ENCODE results near the gene MS4A15.

Gene MS4A15

GRCh38 chr11:60748821-60749220, 7.8 kb upstream of the MS4A15 start (continued):
- no peak for TF ChIP-seq CREB5 (CRISPR knock-in tag; IDR thresholded peaks at IDR 0.05; ENCODE audit: low read depth)

GRCh38 chr11:60750911-60751310, 5.8 kb upstream of the MS4A15 start:
- TF ChIP-seq TSHZ2 (CRISPR knock-in tag; IDR thresholded peaks at IDR 0.05), result no peak
- TF ChIP-seq ZFP3 (CRISPR knock-in tag; IDR thresholded peaks at IDR 0.05), result no peak
- no peak for TF ChIP-seq SNAI2 (CRISPR knock-in tag; IDR thresholded peaks at IDR 0.05)
- TF ChIP-seq PATZ1 (CRISPR knock-in tag; IDR thresholded peaks at IDR 0.05; ENCODE audit: borderline replicate concordance), result no peak
- TF ChIP-seq TCF4 (CRISPR knock-in tag; IDR thresholded peaks at IDR 0.05; ENCODE audit: borderline replicate concordance), result no peak
- TF ChIP-seq RARB (CRISPR knock-in tag; IDR thresholded peaks at IDR 0.05), result no peak
- no peak for TF ChIP-seq ARNTL (CRISPR knock-in tag; IDR thresholded peaks at IDR 0.05; ENCODE audit: borderline replicate concordance, low read depth)
- no peak for TF ChIP-seq ZC3H10 (CRISPR knock-in tag; IDR thresholded peaks at IDR 0.05)
- TF ChIP-seq POU6F1 (CRISPR knock-in tag; IDR thresholded peaks at IDR 0.05; ENCODE audit: borderline replicate concordance, low read depth), result no peak
- no peak for TF ChIP-seq BACH2 (CRISPR knock-in tag; IDR thresholded peaks at IDR 0.05; ENCODE audit: borderline replicate concordance)
- no peak for TF ChIP-seq CSRNP3 (CRISPR knock-in tag; IDR thresholded peaks at IDR 0.05)
- no peak for TF ChIP-seq ZFP30 (CRISPR knock-in tag; IDR thresholded peaks at IDR 0.05)
- ATAC-seq, result no peak

GRCh38 chr11:60753309-60753708, 3.4 kb upstream of the MS4A15 start:
- TF ChIP-seq PATZ1 (CRISPR knock-in tag; IDR thresholded peaks at IDR 0.05; ENCODE audit: borderline replicate concordance) (no peak), ARNTL (CRISPR knock-in tag; IDR thresholded peaks at IDR 0.05; ENCODE audit: borderline replicate concordance, low read depth) (no peak), ISL1 (CRISPR knock-in tag; IDR thresholded peaks at IDR 0.05) (no peak), GLIS3 (CRISPR knock-in tag; IDR thresholded peaks at IDR 0.05) (no peak), ZNF565 (CRISPR knock-in tag; conservative IDR thresholded peaks at IDR 0.05; ENCODE audit: low read depth) (no peak), CREB5 (CRISPR knock-in tag; IDR thresholded peaks at IDR 0.05; ENCODE audit: low read depth) (no peak), ZFP30 (CRISPR knock-in tag; IDR thresholded peaks at IDR 0.05) (no peak), RARB (CRISPR knock-in tag; IDR thresholded peaks at IDR 0.05) (no peak), ZNF8 (CRISPR knock-in tag; IDR thresholded peaks at IDR 0.05) (no peak), ZFP3 (CRISPR knock-in tag; IDR thresholded peaks at IDR 0.05) (no peak)
- ATAC-seq, result no peak
